ENCODE data around the gene CDH22. TPM values are rescaled to one million over a fixed set of nuclear protein-coding genes. Genes with fewer than 3 reads are reported as not detected.

The CDH22 gene
- total and polyA plus RNA-seq, 2 experiments from 2014 or later: not detected

DNA sequence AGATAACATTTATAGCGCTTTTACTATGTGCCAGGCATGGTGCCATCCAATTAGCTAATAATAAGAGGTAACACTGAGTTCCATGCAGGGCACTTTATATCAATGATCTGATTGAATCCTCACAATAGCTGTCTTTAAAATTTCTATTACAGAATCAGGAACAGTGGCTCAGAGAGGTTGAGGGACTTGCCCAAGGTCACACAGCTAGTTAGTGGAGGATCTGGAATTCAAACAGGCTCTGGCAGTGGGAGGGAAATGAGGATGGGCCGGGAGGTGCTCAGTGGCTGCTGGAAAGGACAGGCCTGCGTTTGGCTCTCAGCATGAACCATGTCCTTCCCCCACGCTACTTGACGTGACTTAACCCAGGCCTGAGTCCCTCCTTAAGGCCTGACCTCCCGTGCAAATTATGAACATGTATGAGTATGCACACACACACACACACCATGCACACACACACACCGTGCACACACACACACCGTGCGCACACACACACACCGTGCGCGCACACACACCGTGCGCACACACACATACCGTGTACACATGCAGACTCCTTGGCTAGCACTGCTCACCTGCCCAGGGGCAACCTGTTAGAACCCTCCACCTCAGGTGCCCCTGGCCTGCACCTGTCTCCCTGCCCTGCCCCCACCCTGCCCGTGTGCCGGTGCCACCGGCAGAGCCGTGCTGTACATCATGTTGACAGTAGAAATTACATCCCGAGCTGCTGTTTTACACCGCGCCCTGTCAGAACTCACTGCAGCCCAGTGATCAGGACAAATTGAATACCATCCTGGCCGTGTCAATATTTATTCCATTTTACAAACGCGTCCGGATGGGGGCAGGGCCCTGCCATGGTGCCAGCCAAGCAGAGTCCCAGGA lies 43.7 kb downstream of the CDH22 start:
- DNase-seq (ENCODE audit: low read depth in 1 of 2, low spot score in 1 of 2): no peak
- TF ChIP-seq, protein P1, sequence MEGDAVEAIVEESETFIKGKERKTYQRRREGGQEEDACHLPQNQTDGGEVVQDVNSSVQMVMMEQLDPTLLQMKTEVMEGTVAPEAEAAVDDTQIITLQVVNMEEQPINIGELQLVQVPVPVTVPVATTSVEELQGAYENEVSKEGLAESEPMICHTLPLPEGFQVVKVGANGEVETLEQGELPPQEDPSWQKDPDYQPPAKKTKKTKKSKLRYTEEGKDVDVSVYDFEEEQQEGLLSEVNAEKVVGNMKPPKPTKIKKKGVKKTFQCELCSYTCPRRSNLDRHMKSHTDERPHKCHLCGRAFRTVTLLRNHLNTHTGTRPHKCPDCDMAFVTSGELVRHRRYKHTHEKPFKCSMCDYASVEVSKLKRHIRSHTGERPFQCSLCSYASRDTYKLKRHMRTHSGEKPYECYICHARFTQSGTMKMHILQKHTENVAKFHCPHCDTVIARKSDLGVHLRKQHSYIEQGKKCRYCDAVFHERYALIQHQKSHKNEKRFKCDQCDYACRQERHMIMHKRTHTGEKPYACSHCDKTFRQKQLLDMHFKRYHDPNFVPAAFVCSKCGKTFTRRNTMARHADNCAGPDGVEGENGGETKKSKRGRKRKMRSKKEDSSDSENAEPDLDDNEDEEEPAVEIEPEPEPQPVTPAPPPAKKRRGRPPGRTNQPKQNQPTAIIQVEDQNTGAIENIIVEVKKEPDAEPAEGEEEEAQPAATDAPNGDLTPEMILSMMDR (IDR thresholded peaks at IDR 0.05; ENCODE audit: low read depth, low read length): no peak

DNA sequence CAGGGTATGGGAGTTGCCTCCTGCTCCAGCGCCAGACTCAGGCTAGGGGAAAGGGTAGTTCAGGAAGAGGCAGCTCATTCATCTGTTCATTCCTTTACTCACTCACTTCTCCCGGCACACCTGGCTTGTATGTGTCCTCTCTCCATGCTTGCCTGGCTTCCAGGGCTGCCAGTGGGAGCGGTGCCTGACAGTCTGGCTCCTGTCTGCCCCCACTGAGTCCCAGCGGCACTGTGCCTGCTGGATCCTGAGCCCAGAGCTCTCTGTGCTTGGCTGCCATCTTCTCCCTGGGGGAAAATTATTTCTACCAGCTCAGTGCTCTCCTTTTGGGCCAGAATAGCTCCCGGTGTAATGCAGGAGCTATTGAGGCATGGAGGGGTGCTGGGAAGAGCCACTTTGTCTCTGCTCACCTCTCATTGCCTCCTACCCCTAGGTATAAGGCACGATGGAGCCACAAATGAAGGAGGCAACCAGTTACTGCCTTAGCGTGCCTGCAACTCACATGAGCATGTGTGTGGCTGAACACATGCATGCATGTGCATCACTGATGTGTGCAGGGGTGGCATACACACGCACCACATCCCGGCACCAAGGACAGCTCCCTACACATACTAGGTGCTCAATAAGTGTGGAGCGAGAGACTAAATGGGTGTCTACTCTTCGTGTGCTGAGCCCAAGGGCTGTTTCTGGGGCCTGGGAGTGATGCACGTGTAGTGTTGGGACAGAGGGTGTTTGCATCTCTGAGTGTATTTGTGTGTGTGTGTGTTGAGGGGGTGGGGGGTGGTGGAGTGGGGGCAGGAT lies 46.6 kb downstream of the CDH22 start:
- H3K27me3 ChIP-seq: no peaks in the 10 kb centered on the region
- no peak overlapping the region for H3K4me3 ChIP-seq
- no peak for DNase-seq (ENCODE audit: low read depth in 1 of 2, low spot score in 1 of 2)
- H3K27ac ChIP-seq: no peak overlapping the region
- no peaks in the 10 kb centered on the region for H3K4me1 ChIP-seq (ENCODE audit: low read depth)
- TF ChIP-seq, protein P1 (IDR thresholded peaks at IDR 0.05; ENCODE audit: low read depth, low read length): no peak
- no peaks in the 10 kb centered on the region for H3K9me3 ChIP-seq (ENCODE audit: low read depth)
- no peaks in the 10 kb centered on the region for H3K36me3 ChIP-seq

More for the DNA sequence above, 43.7 kb downstream of the CDH22 start:
- H3K4me1 ChIP-seq (ENCODE audit: low read depth): no peaks in the 10 kb centered on the region
- H3K27me3 ChIP-seq: no peaks in the 10 kb centered on the region
- no peaks in the 10 kb centered on the region for H3K36me3 ChIP-seq
- H3K4me3 ChIP-seq: no peak overlapping the region
- H3K9me3 ChIP-seq (ENCODE audit: low read depth): no peaks in the 10 kb centered on the region
- H3K27ac ChIP-seq: no peak overlapping the region

DNA sequence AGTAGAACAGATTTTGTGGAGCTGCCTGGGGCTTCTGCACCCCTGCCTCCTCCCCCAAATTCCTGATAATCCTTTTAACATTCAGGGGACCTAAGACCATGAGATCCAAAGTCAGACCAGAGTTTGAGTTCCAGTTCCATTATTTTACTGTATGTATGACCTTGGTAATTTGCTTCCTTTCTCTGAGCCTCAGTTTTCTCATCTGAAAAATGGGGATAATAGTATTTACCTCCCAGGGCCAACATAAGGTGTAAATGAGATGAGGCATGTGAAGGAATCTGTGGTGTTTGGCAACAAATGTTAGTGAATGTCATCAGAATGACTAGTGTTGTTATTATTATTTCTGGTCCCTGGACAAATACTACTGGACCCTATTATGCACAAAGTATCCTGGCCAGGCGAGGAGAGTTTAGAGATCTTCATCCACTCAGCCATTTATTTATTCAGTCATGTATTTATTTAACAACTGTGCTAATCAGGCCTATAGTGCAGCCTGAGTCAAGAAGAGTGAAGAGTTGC lies 47.3 kb downstream of the CDH22 start:
- H3K27ac ChIP-seq: no peak overlapping the region
- TF ChIP-seq, protein P1 (IDR thresholded peaks at IDR 0.05; ENCODE audit: low read depth, low read length): no peak
- no peak overlapping the region for H3K4me3 ChIP-seq
- no peaks in the 10 kb centered on the region for H3K27me3 ChIP-seq
- no peaks in the 10 kb centered on the region for H3K4me1 ChIP-seq (ENCODE audit: low read depth)
- H3K9me3 ChIP-seq (ENCODE audit: low read depth): no peaks in the 10 kb centered on the region
- no peak for DNase-seq (ENCODE audit: low read depth in 1 of 2, low spot score in 1 of 2)
- no peaks in the 10 kb centered on the region for H3K36me3 ChIP-seq

DNA sequence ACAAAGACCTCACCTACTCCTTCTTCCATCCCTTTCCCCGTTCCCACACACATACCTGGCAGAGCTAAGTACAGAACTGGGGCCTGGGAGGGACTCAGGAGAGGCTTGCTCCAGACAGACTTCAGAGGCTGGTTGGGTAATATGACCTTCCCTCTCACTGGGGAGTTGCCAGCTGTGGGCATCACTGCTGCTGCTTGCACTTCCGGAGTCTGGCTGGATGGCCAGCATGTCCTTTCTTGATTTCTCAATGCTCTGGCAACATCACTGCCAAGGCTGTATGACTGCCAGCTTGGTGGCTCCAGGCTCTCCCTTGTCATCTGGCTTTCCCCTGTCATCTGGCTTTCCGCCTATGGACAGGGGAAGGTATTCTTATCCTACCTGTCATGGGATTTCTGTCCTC lies 47.8 kb downstream of the CDH22 start:
- TF ChIP-seq, protein P1 (IDR thresholded peaks at IDR 0.05; ENCODE audit: low read depth, low read length): no peak
- Histone ChIP-seq H3K4me1 (ENCODE audit: low read depth) (no peaks in the 10 kb centered on the region), H3K27me3 (no peaks in the 10 kb centered on the region), H3K36me3 (no peaks in the 10 kb centered on the region), H3K27ac (no peak overlapping the region), H3K4me3 (no peak overlapping the region), H3K9me3 (ENCODE audit: low read depth) (no peaks in the 10 kb centered on the region)
- no peak for DNase-seq (ENCODE audit: low read depth in 1 of 2, low spot score in 1 of 2)

DNA sequence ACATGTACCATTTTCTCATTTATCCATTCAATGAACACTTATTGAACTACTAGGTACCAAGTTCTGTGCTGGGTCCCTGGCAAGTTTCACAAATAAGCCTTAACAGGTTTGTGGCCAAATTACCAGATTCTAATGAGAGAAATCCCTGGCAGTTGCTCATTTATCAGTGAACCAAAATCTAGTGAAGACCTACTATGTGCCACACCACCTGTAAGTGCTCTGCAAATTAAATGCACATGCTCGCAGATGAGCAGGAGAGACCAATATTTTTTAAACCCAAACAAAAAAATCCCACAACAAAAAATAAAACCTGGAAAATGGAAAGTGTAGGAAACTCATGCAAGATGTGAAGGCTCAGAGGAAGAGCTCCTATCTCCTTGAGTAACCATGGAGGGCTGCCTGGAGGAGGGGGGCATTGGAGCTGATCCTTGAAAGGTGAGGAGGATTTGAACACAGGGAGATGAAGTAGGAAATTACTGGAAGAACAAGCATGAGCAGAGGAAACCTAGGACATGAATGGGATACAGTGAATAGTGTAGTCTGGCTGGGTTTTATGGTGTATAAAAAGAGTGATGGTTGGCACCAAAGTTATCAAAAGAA lies 48.9 kb downstream of the CDH22 start:
- no peaks in the 10 kb centered on the region for H3K27me3 ChIP-seq
- no peaks in the 10 kb centered on the region for H3K9me3 ChIP-seq (ENCODE audit: low read depth)
- H3K27ac ChIP-seq: no peak overlapping the region
- TF ChIP-seq, protein P1 (IDR thresholded peaks at IDR 0.05; ENCODE audit: low read depth, low read length): no peak
- DNase-seq (ENCODE audit: low read depth in 1 of 2, low spot score in 1 of 2): no peak
- H3K36me3 ChIP-seq: no peaks in the 10 kb centered on the region
- H3K4me3 ChIP-seq: no peak overlapping the region
- no peaks in the 10 kb centered on the region for H3K4me1 ChIP-seq (ENCODE audit: low read depth)
